Diencephalon (tissue), 1 donor: ENCODE results near the gene LIN28B. TPM values are rescaled to one million over a fixed set of nuclear protein-coding genes. Genes with fewer than 3 reads are reported as not detected.

Experiments
- small RNA-seq: library from RNA; depleted of rRNA; stranded (forward); fragments of <200 nt; gene quantifications from one replicate; pipeline ENCODE3, GENCODE V24; 2014
- total RNA-seq: library from RNA; depleted of rRNA; stranded (reverse); fragments of >200 nt; gene quantifications from one replicate; pipeline ENCODE4 v1.2.3, GENCODE V29; 2014

The LIN28B gene
- 4.2 TPM for total RNA-seq

GRCh38 chr6:104956731-104957294, at the start of gene LIN28B:
Gene LIN28B, plus strand, starts transcription at chr6:104957107. Its CDS starts 144 bp downstream, at chr6:104957251.

Small RNA genes lying within 50 kb of the gene (small RNA-seq; reads per million reads assigned to genes)
- not detected for gene RNU6-1106P

Other genes with a start within 250 kb of the LIN28B start
- 47.7 TPM for gene HACE1, start 97.2 kb upstream of the LIN28B start, total RNA-seq
- gene POPDC3, start 222.9 kb downstream of the LIN28B start, total RNA-seq, result 1.2 TPM